SK-N-SH treated with all-trans-retinoic acid at 6 μM for 48 hours (cell line): ENCODE data around the gene ZMIZ1.

Experiments
- ATAC-seq: fragments of 200-7000 bp; cut with Tn5 transposase; 3 replicates; pipeline ENCODE4 v1.9.1; 2020; ENCODE audit warnings: mild to moderate bottlenecking, moderate library complexity
- ARNTL ChIP-seq: fragments of 450-650 bp; formaldehyde crosslinking; IDR thresholded peaks from 2 replicates; pipeline ENCODE4 v1.5.0; 2020; ENCODE audit warnings: low read depth, mild to moderate bottlenecking, moderate library complexity, borderline replicate concordance
- BACH2 ChIP-seq: fragments of 250-450 bp; sonication (Bioruptor Pico); IDR thresholded peaks from 2 replicates; pipeline ENCODE4 v1.9.0; 2021; ENCODE audit warnings: mild to moderate bottlenecking, borderline replicate concordance
- CSDC2 ChIP-seq: fragments of 250-450 bp; sonication (Bioruptor Pico); IDR thresholded peaks from 2 replicates; pipeline ENCODE4 v1.5.0; 2020; ENCODE audit warnings: mild to moderate bottlenecking, moderate library complexity
- GLIS3 ChIP-seq: fragments of 250-450 bp; sonication (Bioruptor Pico); IDR thresholded peaks from 2 replicates; pipeline ENCODE4 v1.5.0; 2020; ENCODE audit warnings: mild to moderate bottlenecking, moderate library complexity
- ISL1 ChIP-seq: fragments of 250-450 bp; sonication (Bioruptor Pico); IDR thresholded peaks from 2 replicates; pipeline ENCODE4 v2.1.2; 2022; ENCODE audit warnings: mild to moderate bottlenecking, moderate library complexity
- OSR1 ChIP-seq: fragments of 250-450 bp; sonication (Bioruptor Pico); IDR thresholded peaks from 2 replicates; pipeline ENCODE4 v1.8.0; 2022; ENCODE audit warnings: moderate library complexity, mild to moderate bottlenecking, inconsistent platforms
- PPARA ChIP-seq: fragments of 250-450 bp; sonication (Bioruptor Pico); IDR thresholded peaks from 2 replicates; pipeline ENCODE4 v1.5.0; 2020; ENCODE audit warnings: mild to moderate bottlenecking, borderline replicate concordance
- RARB ChIP-seq: fragments of 250-450 bp; sonication (Bioruptor Pico); IDR thresholded peaks from 2 replicates; pipeline ENCODE4 v1.8.0; 2021; ENCODE audit warnings: mild to moderate bottlenecking, moderate library complexity
- SNAI2 ChIP-seq: fragments of 250-450 bp; sonication (Bioruptor Pico); IDR thresholded peaks from 2 replicates; pipeline ENCODE4 v1.5.0; 2020; ENCODE audit warnings: mild to moderate bottlenecking, moderate library complexity
- TCF4 ChIP-seq: fragments of 250-450 bp; sonication (Bioruptor Pico); IDR thresholded peaks from 2 replicates; pipeline ENCODE4 v1.8.0; 2021; ENCODE audit warnings: mild to moderate bottlenecking, moderate library complexity, borderline replicate concordance
- TOX ChIP-seq: fragments of 250-450 bp; sonication (Bioruptor Pico); IDR thresholded peaks from 2 replicates; pipeline ENCODE4 v1.8.0; 2021; ENCODE audit warnings: mild to moderate bottlenecking, moderate library complexity, borderline replicate concordance
- ZFP3 ChIP-seq: fragments of 250-450 bp; sonication (Bioruptor Pico); IDR thresholded peaks from 2 replicates; pipeline ENCODE4 v1.5.0; 2020; ENCODE audit warnings: mild to moderate bottlenecking, moderate library complexity
- ZFP30 ChIP-seq: fragments of 450-650 bp; formaldehyde crosslinking; IDR thresholded peaks from 2 replicates; pipeline ENCODE4 v1.5.0; 2022; ENCODE audit warnings: mild to moderate bottlenecking, moderate library complexity
- ZNF70 ChIP-seq: fragments of 450-650 bp; formaldehyde crosslinking; IDR thresholded peaks from 2 replicates; pipeline ENCODE4 v1.5.0; 2020; ENCODE audit warnings: mild to moderate bottlenecking, moderate library complexity
- ZNF8 ChIP-seq: fragments of 450-650 bp; formaldehyde crosslinking; IDR thresholded peaks from 2 replicates; pipeline ENCODE4 v1.5.0; 2020; ENCODE audit warnings: mild to moderate bottlenecking, moderate library complexity
- TF ChIP-seq, protein P1 (sequence below): fragments of 250-450 bp; sonication (Bioruptor Pico); IDR thresholded peaks from 2 replicates; pipeline ENCODE4 v1.5.0; 2020; ENCODE audit warnings: mild to moderate bottlenecking, moderate library complexity
- TF ChIP-seq, protein P2 (sequence below): fragments of 250-450 bp; sonication (Bioruptor Pico); IDR thresholded peaks from 2 replicates; pipeline ENCODE4 v1.5.1; 2020; ENCODE audit warnings: low read depth, mild to moderate bottlenecking, moderate library complexity
- TF ChIP-seq, protein P3 (sequence below): fragments of 250-450 bp; sonication (Bioruptor Pico); IDR thresholded peaks from 2 replicates; pipeline ENCODE4 v1.8.0; 2020; ENCODE audit warnings: mild to moderate bottlenecking, moderate library complexity, borderline replicate concordance
- TF ChIP-seq, protein P4 (sequence below): fragments of 250-450 bp; sonication (Bioruptor Pico); IDR thresholded peaks from 2 replicates; pipeline ENCODE4 v1.8.0; 2021; ENCODE audit warnings: low read depth, mild to moderate bottlenecking, moderate library complexity, borderline replicate concordance

ZMIZ1 gene

DNA sequence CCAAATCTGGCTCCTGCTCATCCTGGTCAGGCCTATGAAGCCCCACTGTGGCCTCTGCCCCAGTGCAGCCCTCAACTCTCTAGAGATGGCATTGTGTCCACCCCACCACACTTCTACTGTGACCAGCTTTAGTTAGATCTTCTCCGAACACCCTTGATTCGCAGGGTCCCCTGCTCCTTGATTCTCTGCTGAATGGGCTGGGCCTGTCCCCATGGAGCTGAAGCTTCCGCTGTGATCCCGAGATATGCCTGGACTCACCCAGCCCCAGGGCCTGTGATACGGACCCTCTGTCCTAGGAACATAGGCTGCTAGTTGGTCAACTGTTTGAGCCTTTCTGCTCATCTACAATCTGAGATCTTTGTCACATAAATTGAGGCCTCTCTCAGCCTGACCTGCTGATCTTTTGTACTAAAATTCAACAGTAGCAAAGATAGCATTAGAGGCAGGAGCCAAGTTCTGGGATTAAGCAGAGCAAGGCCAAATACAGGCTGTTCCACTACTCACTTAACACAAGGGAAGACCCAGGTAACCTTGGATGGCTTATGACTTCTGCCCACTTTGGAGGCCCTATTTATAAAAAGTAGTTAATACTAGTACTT, 272.0 kb downstream of the ZMIZ1 start:
- TF ChIP-seq, protein P1, sequence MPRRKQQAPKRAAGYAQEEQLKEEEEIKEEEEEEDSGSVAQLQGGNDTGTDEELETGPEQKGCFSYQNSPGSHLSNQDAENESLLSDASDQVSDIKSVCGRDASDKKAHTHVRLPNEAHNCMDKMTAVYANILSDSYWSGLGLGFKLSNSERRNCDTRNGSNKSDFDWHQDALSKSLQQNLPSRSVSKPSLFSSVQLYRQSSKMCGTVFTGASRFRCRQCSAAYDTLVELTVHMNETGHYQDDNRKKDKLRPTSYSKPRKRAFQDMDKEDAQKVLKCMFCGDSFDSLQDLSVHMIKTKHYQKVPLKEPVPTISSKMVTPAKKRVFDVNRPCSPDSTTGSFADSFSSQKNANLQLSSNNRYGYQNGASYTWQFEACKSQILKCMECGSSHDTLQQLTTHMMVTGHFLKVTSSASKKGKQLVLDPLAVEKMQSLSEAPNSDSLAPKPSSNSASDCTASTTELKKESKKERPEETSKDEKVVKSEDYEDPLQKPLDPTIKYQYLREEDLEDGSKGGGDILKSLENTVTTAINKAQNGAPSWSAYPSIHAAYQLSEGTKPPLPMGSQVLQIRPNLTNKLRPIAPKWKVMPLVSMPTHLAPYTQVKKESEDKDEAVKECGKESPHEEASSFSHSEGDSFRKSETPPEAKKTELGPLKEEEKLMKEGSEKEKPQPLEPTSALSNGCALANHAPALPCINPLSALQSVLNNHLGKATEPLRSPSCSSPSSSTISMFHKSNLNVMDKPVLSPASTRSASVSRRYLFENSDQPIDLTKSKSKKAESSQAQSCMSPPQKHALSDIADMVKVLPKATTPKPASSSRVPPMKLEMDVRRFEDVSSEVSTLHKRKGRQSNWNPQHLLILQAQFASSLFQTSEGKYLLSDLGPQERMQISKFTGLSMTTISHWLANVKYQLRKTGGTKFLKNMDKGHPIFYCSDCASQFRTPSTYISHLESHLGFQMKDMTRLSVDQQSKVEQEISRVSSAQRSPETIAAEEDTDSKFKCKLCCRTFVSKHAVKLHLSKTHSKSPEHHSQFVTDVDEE (CRISPR knock-in tag) = no peak
- TF ChIP-seq BACH2 (CRISPR knock-in tag) = no peak
- no peak for TF ChIP-seq ZFP3 (CRISPR knock-in tag)
- TF ChIP-seq TCF4 = no peak
- TF ChIP-seq ARNTL (CRISPR knock-in tag) = no peak
- no peak for TF ChIP-seq CSDC2 (CRISPR knock-in tag)
- no peak for TF ChIP-seq ZNF70 (CRISPR knock-in tag)
- TF ChIP-seq SNAI2 (CRISPR knock-in tag) = no peak
- TF ChIP-seq RARB (CRISPR knock-in tag) = no peak
- TF ChIP-seq PPARA (CRISPR knock-in tag) = no peak
- no peak for TF ChIP-seq ISL1 (CRISPR knock-in tag)
- TF ChIP-seq, protein P2, sequence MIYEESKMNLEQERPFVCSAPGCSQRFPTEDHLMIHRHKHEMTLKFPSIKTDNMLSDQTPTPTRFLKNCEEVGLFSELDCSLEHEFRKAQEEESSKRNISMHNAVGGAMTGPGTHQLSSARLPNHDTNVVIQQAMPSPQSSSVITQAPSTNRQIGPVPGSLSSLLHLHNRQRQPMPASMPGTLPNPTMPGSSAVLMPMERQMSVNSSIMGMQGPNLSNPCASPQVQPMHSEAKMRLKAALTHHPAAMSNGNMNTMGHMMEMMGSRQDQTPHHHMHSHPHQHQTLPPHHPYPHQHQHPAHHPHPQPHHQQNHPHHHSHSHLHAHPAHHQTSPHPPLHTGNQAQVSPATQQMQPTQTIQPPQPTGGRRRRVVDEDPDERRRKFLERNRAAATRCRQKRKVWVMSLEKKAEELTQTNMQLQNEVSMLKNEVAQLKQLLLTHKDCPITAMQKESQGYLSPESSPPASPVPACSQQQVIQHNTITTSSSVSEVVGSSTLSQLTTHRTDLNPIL (CRISPR knock-in tag) = no peak
- TF ChIP-seq ZNF8 (CRISPR knock-in tag) = no peak
- TF ChIP-seq TOX = no peak
- no peak for TF ChIP-seq OSR1 (CRISPR knock-in tag)
- TF ChIP-seq GLIS3 = no peak
- no peak for TF ChIP-seq ZFP30 (CRISPR knock-in tag)
- TF ChIP-seq, protein P3, sequence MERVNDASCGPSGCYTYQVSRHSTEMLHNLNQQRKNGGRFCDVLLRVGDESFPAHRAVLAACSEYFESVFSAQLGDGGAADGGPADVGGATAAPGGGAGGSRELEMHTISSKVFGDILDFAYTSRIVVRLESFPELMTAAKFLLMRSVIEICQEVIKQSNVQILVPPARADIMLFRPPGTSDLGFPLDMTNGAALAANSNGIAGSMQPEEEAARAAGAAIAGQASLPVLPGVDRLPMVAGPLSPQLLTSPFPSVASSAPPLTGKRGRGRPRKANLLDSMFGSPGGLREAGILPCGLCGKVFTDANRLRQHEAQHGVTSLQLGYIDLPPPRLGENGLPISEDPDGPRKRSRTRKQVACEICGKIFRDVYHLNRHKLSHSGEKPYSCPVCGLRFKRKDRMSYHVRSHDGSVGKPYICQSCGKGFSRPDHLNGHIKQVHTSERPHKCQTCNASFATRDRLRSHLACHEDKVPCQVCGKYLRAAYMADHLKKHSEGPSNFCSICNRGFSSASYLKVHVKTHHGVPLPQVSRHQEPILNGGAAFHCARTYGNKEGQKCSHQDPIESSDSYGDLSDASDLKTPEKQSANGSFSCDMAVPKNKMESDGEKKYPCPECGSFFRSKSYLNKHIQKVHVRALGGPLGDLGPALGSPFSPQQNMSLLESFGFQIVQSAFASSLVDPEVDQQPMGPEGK (CRISPR knock-in tag) = no peak
- TF ChIP-seq, protein P4, sequence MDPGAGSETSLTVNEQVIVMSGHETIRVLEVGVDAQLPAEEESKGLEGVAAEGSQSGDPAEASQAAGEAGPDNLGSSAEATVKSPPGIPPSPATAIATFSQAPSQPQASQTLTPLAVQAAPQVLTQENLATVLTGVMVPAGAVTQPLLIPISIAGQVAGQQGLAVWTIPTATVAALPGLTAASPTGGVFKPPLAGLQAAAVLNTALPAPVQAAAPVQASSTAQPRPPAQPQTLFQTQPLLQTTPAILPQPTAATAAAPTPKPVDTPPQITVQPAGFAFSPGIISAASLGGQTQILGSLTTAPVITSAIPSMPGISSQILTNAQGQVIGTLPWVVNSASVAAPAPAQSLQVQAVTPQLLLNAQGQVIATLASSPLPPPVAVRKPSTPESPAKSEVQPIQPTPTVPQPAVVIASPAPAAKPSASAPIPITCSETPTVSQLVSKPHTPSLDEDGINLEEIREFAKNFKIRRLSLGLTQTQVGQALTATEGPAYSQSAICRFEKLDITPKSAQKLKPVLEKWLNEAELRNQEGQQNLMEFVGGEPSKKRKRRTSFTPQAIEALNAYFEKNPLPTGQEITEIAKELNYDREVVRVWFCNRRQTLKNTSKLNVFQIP (CRISPR knock-in tag) = no peak

DNA sequence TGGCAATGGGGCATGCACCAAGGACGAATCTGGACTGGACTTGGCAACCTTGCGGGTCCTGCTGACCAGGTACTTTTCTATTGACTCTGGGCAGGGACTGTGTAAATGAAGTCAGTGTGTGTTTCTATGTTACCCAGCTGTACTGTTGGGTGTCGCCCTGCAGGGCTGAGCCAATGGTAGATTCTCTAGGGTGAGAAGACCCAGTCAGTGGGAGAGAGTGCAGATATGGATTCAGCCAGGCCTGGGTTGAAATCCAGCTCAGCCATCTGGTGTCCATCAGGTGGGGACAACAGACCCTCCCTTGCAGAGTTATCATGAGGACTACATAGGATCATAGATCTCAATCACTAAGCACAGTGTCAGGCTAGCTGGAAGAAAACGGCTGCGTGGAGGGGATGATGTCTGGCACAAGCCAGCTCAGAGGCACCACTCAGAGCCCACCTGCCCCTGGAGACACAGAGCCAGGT, 273.6 kb downstream of the ZMIZ1 start:
- no peak; the same call in 2 of the 3 replicates for ATAC-seq
- TF ChIP-seq ZFP3 (CRISPR knock-in tag) = no peak
- peak; percentile 86 for TF ChIP-seq TCF4
- TF ChIP-seq, protein P1 (CRISPR knock-in tag) = peak; percentile 50; the same call in 1 of the 2 replicates

More for the DNA sequence above, 272.0 kb downstream of the ZMIZ1 start:
- ATAC-seq = no peak
